OCI-LY1 (cell line): ENCODE measurements around the gene TPST2.

Source experiments
- H2AFZ ChIP-seq: fragments of 200-600 bp; sonication (generic), shearing (Covaris generic); 2 replicates; pipeline ENCODE4 v1.6.0; 2014; ENCODE audit warnings: antibody characterized with exemption, mild to moderate bottlenecking, low read length
- H3F3A ChIP-seq: fragments of 200-600 bp; sonication (generic), shearing (Covaris generic); 2 replicates; pipeline ENCODE4 v1.6.0; 2014; ENCODE audit warnings: mild to moderate bottlenecking, antibody characterized with exemption, low read length, moderate library complexity; ENCODE audit not compliant: insufficient read depth
- H3K27ac ChIP-seq: fragments of 200-600 bp; sonication (generic); 2 replicates; pipeline ENCODE4 v1.5.1; 2014; ENCODE audit warnings: low read length, mixed run types, mild to moderate bottlenecking, low read depth; ENCODE audit not compliant: poor library complexity, severe bottlenecking
- H3K27me3 ChIP-seq: fragments of 200-600 bp; sonication (generic); 2 replicates; pipeline ENCODE4 v1.6.0; 2014; ENCODE audit warnings: antibody characterized with exemption, mild to moderate bottlenecking, low read length, moderate library complexity; ENCODE audit not compliant: insufficient read depth
- H3K36me3 ChIP-seq: fragments of 200-600 bp; sonication (generic); 2 replicates; pipeline ENCODE4 v1.6.1; 2014; ENCODE audit warnings: mild to moderate bottlenecking, antibody characterized with exemption, low read length, moderate library complexity, mixed read lengths; ENCODE audit not compliant: insufficient read depth
- H3K4me1 ChIP-seq: fragments of 200-600 bp; sonication (generic); 2 replicates; pipeline ENCODE4 v1.5.1; 2014; ENCODE audit warnings: mild to moderate bottlenecking, low read length, moderate library complexity; ENCODE audit not compliant: insufficient read depth, severe bottlenecking
- H3K4me2 ChIP-seq: fragments of 200-600 bp; sonication (generic), shearing (Covaris generic); 2 replicates; pipeline ENCODE4 v1.6.1; 2014; ENCODE audit warnings: low read length
- H3K4me3 ChIP-seq: fragments of 200-600 bp; sonication (generic); 2 replicates; pipeline ENCODE4 v1.5.1; 2014; ENCODE audit warnings: low read length, low read depth, mild to moderate bottlenecking, mixed read lengths; ENCODE audit not compliant: poor library complexity, severe bottlenecking
- H3K79me2 ChIP-seq: fragments of 200-600 bp; shearing (Covaris generic); 2 replicates; pipeline ENCODE4 v1.6.1; 2016; ENCODE audit warnings: mixed run types, low read length, mixed read lengths; ENCODE audit not compliant: insufficient read depth
- H3K9ac ChIP-seq: fragments of 200-600 bp; sonication (generic), shearing (Covaris generic); 2 replicates; pipeline ENCODE4 v1.6.1; 2014; ENCODE audit warnings: mild to moderate bottlenecking, low read length, mixed read lengths
- H3K9me2 ChIP-seq: fragments of 200-600 bp; sonication (generic), shearing (Covaris generic); 2 replicates; pipeline ENCODE4 v1.6.1; 2014; ENCODE audit warnings: low read depth, mild to moderate bottlenecking, low read length, mixed read lengths
- H3K9me3 ChIP-seq: fragments of 200-600 bp; shearing (Covaris generic); 2 replicates; pipeline ENCODE4 v1.6.1; 2014; ENCODE audit warnings: low read length, mixed read lengths
- H4K20me1 ChIP-seq: fragments of 200-600 bp; sonication (generic), shearing (Covaris generic); 2 replicates; pipeline ENCODE4 v1.6.0; 2016; ENCODE audit warnings: mild to moderate bottlenecking, low read length; ENCODE audit not compliant: insufficient read depth
- CTCF ChIP-seq: fragments of 200-600 bp; sonication (generic), shearing (Covaris generic); IDR thresholded peaks from 2 replicates; pipeline ENCODE4 v1.5.1; 2017; ENCODE audit warnings: mild to moderate bottlenecking, antibody characterized with exemption, low read length, moderate library complexity, mixed read lengths
- EZH2 ChIP-seq: fragments of 200-600 bp; sonication (generic), shearing (Covaris generic); IDR thresholded peaks from 2 replicates; pipeline ENCODE4 v1.8.0; 2017; ENCODE audit warnings: borderline replicate concordance, mixed run types, mild to moderate bottlenecking, antibody characterized with exemption, low read length, moderate library complexity, mixed read lengths

Gene TPST2

GRCh38 chr22:26536762-26537134 is 53.2 kb downstream of the TPST2 start:
- peak overlapping the region; percentile 97 for H3K9ac ChIP-seq
- H3K4me3 ChIP-seq: no peak overlapping the region
- H3K27ac ChIP-seq: peak overlapping the region; percentile 100
- H3K4me1 ChIP-seq: peaks cover 63% of the 10 kb centered on the region
- no peak for TF ChIP-seq CTCF
- TF ChIP-seq EZH2: no peak
- H3K36me3 ChIP-seq: peaks cover 62% of the 10 kb centered on the region
- H2AFZ ChIP-seq: no peak overlapping the region
- H3K4me2 ChIP-seq: peak overlapping the region; percentile 92; the same call in 1 of the 2 replicates
- H3K9me2 ChIP-seq: no peaks in the 10 kb centered on the region
- no peaks in the 10 kb centered on the region; the same call in 1 of the 2 replicates for H3K79me2 ChIP-seq
- H3F3A ChIP-seq: peaks cover 17% of the 10 kb centered on the region
- no peaks in the 10 kb centered on the region for H4K20me1 ChIP-seq
- H3K9me3 ChIP-seq: no peaks in the 10 kb centered on the region
- H3K27me3 ChIP-seq: no peaks in the 10 kb centered on the region

GRCh38 chr22:26536056-26536761 is 53.7 kb downstream of the TPST2 start:
- H3K4me1 ChIP-seq: peaks cover 62% of the 10 kb centered on the region
- H4K20me1 ChIP-seq: no peaks in the 10 kb centered on the region
- peak overlapping the region; percentile 97 for H3K9ac ChIP-seq
- H3K27me3 ChIP-seq: no peaks in the 10 kb centered on the region
- TF ChIP-seq EZH2 (no peak), CTCF (no peak)
- H3K9me3 ChIP-seq: no peaks in the 10 kb centered on the region
- no peak overlapping the region for H2AFZ ChIP-seq
- H3K79me2 ChIP-seq: no peaks in the 10 kb centered on the region; the same call in 1 of the 2 replicates
- peak overlapping the region; percentile 12 for H3K4me3 ChIP-seq
- H3F3A ChIP-seq: peaks cover 17% of the 10 kb centered on the region
- peaks cover 62% of the 10 kb centered on the region for H3K36me3 ChIP-seq
- peak overlapping the region; percentile 92 for H3K4me2 ChIP-seq
- H3K27ac ChIP-seq: peak overlapping the region; percentile 100
- no peaks in the 10 kb centered on the region for H3K9me2 ChIP-seq

- Histone ChIP-seq H3K9me3 (no peaks in the 10 kb centered on the region), H3F3A (peaks cover 17% of the 10 kb centered on the region), H3K36me3 (peaks cover 62% of the 10 kb centered on the region), H3K4me2 (peak overlapping the region; percentile 92), H4K20me1 (no peaks in the 10 kb centered on the region), H3K27ac (peak overlapping the region; percentile 100), H3K4me3 (peak overlapping the region; percentile 58), H2AFZ (no peak overlapping the region), H3K9me2 (no peaks in the 10 kb centered on the region), H3K4me1 (peaks cover 56% of the 10 kb centered on the region), H3K79me2 (no peaks in the 10 kb centered on the region; the same call in 1 of the 2 replicates), H3K27me3 (no peaks in the 10 kb centered on the region), H3K9ac (peak overlapping the region; percentile 97)
- no peak for TF ChIP-seq CTCF
- TF ChIP-seq EZH2: no peak
Observed at GRCh38 chr22:26535603-26535908, 54.4 kb downstream of the TPST2 start.
